Panc1 (cell line): ENCODE data around the gene ANKK1. TPM values are rescaled to one million over a fixed set of nuclear protein-coding genes. Genes with fewer than 3 reads are reported as not detected.

Source experiments
- ATAC-seq: fragments of 200-7000 bp; cut with Tn5 transposase; 2 replicates; pipeline ENCODE4 v1.9.1; 2020; ENCODE audit warnings: mild to moderate bottlenecking, moderate library complexity
- BruUV-seq: library from RNA; stranded (reverse); fragments of 400-500 nt; replicated peaks from 2 replicates; lab custom pipeline; 2021; lab: Mats Ljungman, UMichigan
- CTCF ChIA-PET: fragments of 300-600 bp; sonication (Branson Sonifier 250); formaldehyde crosslinking; loops from one replicate; lab custom pipeline; 2022; ENCODE audit warnings: antibody characterized with exemption; lab: Charles Lee
- POLR2A ChIA-PET: fragments of 300-600 bp; sonication (Branson Sonifier 250); formaldehyde crosslinking; loops from one replicate; lab custom pipeline; 2022; ENCODE audit warnings: antibody characterized with exemption; lab: Charles Lee
- DNase-seq: peaks from one replicate; pipeline ENCODE4 v3.0.0-alpha.2; 2010; ENCODE audit warnings: low read depth, low spot score
- H3K27ac ChIP-seq: 2 replicates; pipeline ENCODE4 v1.5.1; 2011; ENCODE audit warnings: mild to moderate bottlenecking, low read length, inconsistent platforms
- H3K27me3 ChIP-seq: fragments of 200-500 bp; sonication (Bioruptor generic); 2 replicates; pipeline ENCODE4 v1.6.0; 2014; ENCODE audit warnings: low read length, inconsistent platforms; ENCODE audit not compliant: control insufficient read depth, insufficient read depth
- H3K36me3 ChIP-seq: fragments of 200-500 bp; sonication (Bioruptor generic); 2 replicates; pipeline ENCODE4 v1.5.1; 2014; ENCODE audit warnings: inconsistent platforms, mild to moderate bottlenecking, low read length, moderate library complexity; ENCODE audit not compliant: control insufficient read depth, insufficient read depth
- H3K4me1 ChIP-seq: 2 replicates; pipeline ENCODE4 v1.5.1; 2011; ENCODE audit warnings: inconsistent platforms, mild to moderate bottlenecking, low read length, moderate library complexity; ENCODE audit not compliant: control insufficient read depth, insufficient read depth
- H3K4me3 ChIP-seq, 2 experiments: 2 replicates each; pipeline ENCODE4 v1.5.1; 2011 to 2012; ENCODE audit warnings: low read depth in 2 of 2, low read length in 2 of 2, mild to moderate bottlenecking in 2 of 2, inconsistent platforms in 1 of 2, moderate library complexity in 1 of 2
- H3K9me3 ChIP-seq: fragments of 200-500 bp; sonication (Bioruptor generic); 2 replicates; pipeline ENCODE4 v1.5.1; 2014; ENCODE audit warnings: low read depth, mild to moderate bottlenecking, inconsistent platforms, low read length, moderate library complexity; ENCODE audit not compliant: control insufficient read depth, insufficient read depth
- POLR2AphosphoS5 ChIP-seq: IDR thresholded peaks from 2 replicates; pipeline ENCODE4 v1.6.1; 2012; ENCODE audit warnings: mild to moderate bottlenecking, low read depth, low read length, moderate library complexity
- REST ChIP-seq, 2 experiments: IDR thresholded peaks; 2 replicates each; pipeline ENCODE4 v1.6.1; 2011 to 2012; ENCODE audit warnings: low read depth in 2 of 2, control low read depth in 1 of 2, low read length in 1 of 2, mild to moderate bottlenecking in 1 of 2, moderate library complexity in 1 of 2; ENCODE audit not compliant: insufficient read depth in 1 of 2
- SIN3A ChIP-seq: IDR thresholded peaks from 2 replicates; pipeline ENCODE4 v1.6.1; 2012; ENCODE audit warnings: low read depth, mild to moderate bottlenecking, low read length, moderate library complexity, borderline replicate concordance; ENCODE audit not compliant: insufficient read depth
- TCF7L2 ChIP-seq: IDR thresholded peaks from 2 replicates; pipeline ENCODE4 v1.6.1; 2011; ENCODE audit warnings: mild to moderate bottlenecking, low read depth, low read length, inconsistent platforms
- in situ Hi-C: cut with HindIII; loops from 2 replicates; pipeline ENCODE4 v1.10.0; 2016; ENCODE audit warnings: low sequenced_read_pairs, low pct_unique_long_range_greater_than_20kb
- intact Hi-C: fragments of 100-400 bp; cut with micrococcal nuclease; formaldehyde crosslinking; loops from one replicate; pipeline ENCODE4 v1.10.0; 2022; ENCODE audit not compliant: unreplicated experiment
- total RNA-seq: library from RNA; stranded (reverse); gene quantifications from one replicate; pipeline ENCODE4 v1.2.1, GENCODE V29; 2021; ENCODE audit not compliant: unreplicated experiment
- TF ChIP-seq, protein P1 (sequence below): fragments of 450-650 bp; IDR thresholded peaks from 2 replicates; pipeline ENCODE4 v1.5.1; 2017; ENCODE audit warnings: mild to moderate bottlenecking

Gene ANKK1
- total RNA-seq, 1 experiment from 2014 or later: 0.08 TPM

- TF ChIP-seq POLR2AphosphoS5 (no peak), TCF7L2 (no peak), SIN3A (no peak), REST (IDR thresholded peaks at IDR 0.05; ENCODE audit: insufficient read depth in 1 of 2, low read depth in 2 of 2, low read length in 1 of 2) (no peak)
- TF ChIP-seq, protein P1, sequence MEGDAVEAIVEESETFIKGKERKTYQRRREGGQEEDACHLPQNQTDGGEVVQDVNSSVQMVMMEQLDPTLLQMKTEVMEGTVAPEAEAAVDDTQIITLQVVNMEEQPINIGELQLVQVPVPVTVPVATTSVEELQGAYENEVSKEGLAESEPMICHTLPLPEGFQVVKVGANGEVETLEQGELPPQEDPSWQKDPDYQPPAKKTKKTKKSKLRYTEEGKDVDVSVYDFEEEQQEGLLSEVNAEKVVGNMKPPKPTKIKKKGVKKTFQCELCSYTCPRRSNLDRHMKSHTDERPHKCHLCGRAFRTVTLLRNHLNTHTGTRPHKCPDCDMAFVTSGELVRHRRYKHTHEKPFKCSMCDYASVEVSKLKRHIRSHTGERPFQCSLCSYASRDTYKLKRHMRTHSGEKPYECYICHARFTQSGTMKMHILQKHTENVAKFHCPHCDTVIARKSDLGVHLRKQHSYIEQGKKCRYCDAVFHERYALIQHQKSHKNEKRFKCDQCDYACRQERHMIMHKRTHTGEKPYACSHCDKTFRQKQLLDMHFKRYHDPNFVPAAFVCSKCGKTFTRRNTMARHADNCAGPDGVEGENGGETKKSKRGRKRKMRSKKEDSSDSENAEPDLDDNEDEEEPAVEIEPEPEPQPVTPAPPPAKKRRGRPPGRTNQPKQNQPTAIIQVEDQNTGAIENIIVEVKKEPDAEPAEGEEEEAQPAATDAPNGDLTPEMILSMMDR: no peak
- DNase-seq (no peak), ATAC-seq (no peak)
- ChIA-PET POLR2A (no interaction called here), CTCF (no interaction called here)
- Histone ChIP-seq H3K36me3 (no peaks in the 10 kb centered on the region), H3K9me3 (no peaks in the 10 kb centered on the region), H3K27ac (no peak overlapping the region), H3K4me3 (no peak overlapping the region), H3K27me3 (no peaks in the 10 kb centered on the region), H3K4me1 (no peaks in the 10 kb centered on the region)
- in situ Hi-C loops: no loop called here
- BruUV-seq: no TSS peak
- intact Hi-C loops: no loop called here
These were observed 10.2 kb downstream of the ANKK1 start for GRCh38 chr11:113397821-113398220.

GRCh38 chr11:113398669-113399430 is 11.3 kb downstream of the ANKK1 start:
- no peak overlapping the region for H3K4me3 ChIP-seq
- DNase-seq (no peak), ATAC-seq (no peak)
- TF ChIP-seq POLR2AphosphoS5 (no peak), SIN3A (no peak), REST (IDR thresholded peaks at IDR 0.05; ENCODE audit: insufficient read depth in 1 of 2, low read depth in 2 of 2, low read length in 1 of 2) (no peak), TCF7L2 (no peak)
- TF ChIP-seq, protein P1: no peak
- no peaks in the 10 kb centered on the region for H3K4me1 ChIP-seq
- H3K9me3 ChIP-seq: no peaks in the 10 kb centered on the region
- CTCF ChIA-PET: no interaction called here
- intact Hi-C loops: no loop called here
- H3K36me3 ChIP-seq: no peaks in the 10 kb centered on the region
- no peaks in the 10 kb centered on the region for H3K27me3 ChIP-seq
- in situ Hi-C loops: no loop called here
- POLR2A ChIA-PET: no interaction called here
- no peak overlapping the region for H3K27ac ChIP-seq
- no TSS peak for BruUV-seq
